Calu3 (cell line): Measurements from ENCODE around the gene ATPAF2. TPM values are rescaled to one million over a fixed set of nuclear protein-coding genes. Genes with fewer than 3 reads are reported as not detected.
A peak's percentile ranks its signal among the peaks of the same experiment; 100 is the strongest.

Experiments used
- Bru-seq: library from RNA; stranded (reverse); fragments of 400-500 nt; gene quantifications from one replicate; lab custom pipeline; 2021; lab: Mats Ljungman, UMichigan
- BruChase-seq, 2 experiments: library from RNA; stranded (reverse); fragments of 400-500 nt; gene quantifications; one replicate each; lab custom pipeline; 2021; lab: Mats Ljungman, UMichigan
- BruUV-seq: library from RNA; stranded (reverse); fragments of 400-500 nt; replicated peaks from 2 replicates; lab custom pipeline; 2021; lab: Mats Ljungman, UMichigan
- CTCF ChIA-PET: fragments of 300-600 bp; sonication (Branson Sonifier 250); formaldehyde crosslinking; loops from one replicate; lab custom pipeline; 2022; ENCODE audit warnings: antibody characterized with exemption; lab: Charles Lee
- DNase-seq: peaks from one replicate; pipeline ENCODE4 v3.0.0; 2022
- H3K27ac Mint-ChIP-seq: one replicate; pipeline ENCODE4 v1.8.0; 2022; ENCODE audit warnings: mixed read lengths; ENCODE audit not compliant: unreplicated experiment
- H3K27me3 Mint-ChIP-seq: one replicate; pipeline ENCODE4 v1.8.0; 2022; ENCODE audit warnings: mixed read lengths; ENCODE audit not compliant: unreplicated experiment
- H3K36me3 Mint-ChIP-seq: one replicate; pipeline ENCODE4 v1.8.0; 2022; ENCODE audit warnings: mild to moderate bottlenecking, moderate library complexity, mixed read lengths; ENCODE audit not compliant: insufficient read depth, unreplicated experiment
- H3K4me1 Mint-ChIP-seq: one replicate; pipeline ENCODE4 v1.8.0; 2022; ENCODE audit warnings: mild to moderate bottlenecking, low read depth, mixed read lengths; ENCODE audit not compliant: unreplicated experiment
- H3K4me3 Mint-ChIP-seq: one replicate; pipeline ENCODE4 v1.8.0; 2022; ENCODE audit warnings: mild to moderate bottlenecking, low read depth, moderate library complexity, mixed read lengths; ENCODE audit not compliant: unreplicated experiment
- H3K9me3 Mint-ChIP-seq: one replicate; pipeline ENCODE4 v1.8.0; 2022; ENCODE audit warnings: low read depth, mixed read lengths; ENCODE audit not compliant: unreplicated experiment
- intact Hi-C: fragments of 100-400 bp; cut with micrococcal nuclease; formaldehyde crosslinking; loops from one replicate; pipeline ENCODE4 v1.10.0; 2022; ENCODE audit not compliant: unreplicated experiment
- long read RNA-seq: library from polyadenylated mRNA; stranded (forward); transcript quantifications from one replicate; pipeline ENCODE4 v2.0.0, GENCODE V29; 2022
- total RNA-seq: library from RNA; stranded (reverse); gene quantifications from 2 replicates; pipeline ENCODE4 v1.2.3, GENCODE V29; 2022
- TF ChIP-seq, protein P1 (sequence below): fragments of 200-600 bp; IDR thresholded peaks from one replicate; pipeline ENCODE4 v1.8.0; 2022; ENCODE audit warnings: antibody characterized with exemption; ENCODE audit not compliant: unreplicated experiment

ATPAF2 gene
- total RNA-seq = 17.7 and 19.6 TPM in 2 replicates
- percentile 57 among the genes with signal in this experiment for Bru-seq, nascent RNA
- BruChase-seq, experiment 1, labeled RNA remaining after a 6-hour chase = percentile 58 among the genes with signal in this experiment
- BruChase-seq, experiment 2, labeled RNA remaining after a 2-hour chase = percentile 66 among the genes with signal in this experiment
- long read RNA-seq, transcript ATPAF2-206 (8 exons, 1,564 nt) = major isoform, 20 of 30 reads
- long read RNA-seq, partial matches to known transcripts = 1 of 30 reads
- long read RNA-seq, other reads (novel, unspliced or antisense) = 7 of 30 reads

DNA sequence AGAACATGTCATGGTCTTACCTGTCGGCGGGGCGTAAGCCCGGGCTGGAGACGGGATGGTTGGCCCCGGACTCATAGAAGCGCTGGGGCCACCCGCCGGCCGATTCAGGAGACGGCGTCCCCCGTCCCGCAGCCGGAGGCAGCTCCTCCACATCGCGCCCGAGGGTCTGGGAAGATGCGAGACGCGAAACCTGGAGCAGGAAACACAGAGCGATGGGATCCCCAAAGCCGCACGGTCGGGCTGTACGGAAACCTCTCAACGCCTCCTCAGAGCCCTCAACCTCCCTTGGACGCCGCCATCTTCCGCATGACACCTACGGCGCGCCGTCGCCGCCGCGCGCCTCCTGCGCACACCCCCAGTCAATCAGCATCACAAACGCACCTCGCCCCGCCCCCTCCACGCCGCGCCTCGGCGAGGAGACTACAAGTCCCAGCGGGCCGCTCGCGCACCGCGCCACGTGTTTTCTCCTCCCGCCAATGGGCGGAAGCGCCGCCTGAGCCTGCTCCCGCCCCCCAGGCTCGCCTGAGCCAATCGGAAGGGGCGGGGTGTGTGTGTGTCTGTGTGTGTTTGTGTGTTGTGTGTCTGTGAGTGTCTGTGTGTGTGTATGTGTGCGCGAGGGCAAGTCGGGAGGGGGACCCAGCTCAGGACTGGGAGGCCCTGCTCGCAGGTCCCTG is at the start of gene ATPAF2, which contains the start of gene GID4:
ATPAF2 (minus strand) TSS at position 308 of the 674 bp plus-strand sequence; CDS start at position 153, 155 bp downstream.
GID4 (plus strand) TSS at position 548 of the 674 bp plus-strand sequence; CDS start at position 605, 57 bp downstream.
- Mint-ChIP-seq H3K27ac (peak within 1 kb of the TSS; percentile 88), H3K9me3 (no peaks in the 10 kb centered on the region)
- CTCF ChIA-PET = no interaction called here

DNA sequence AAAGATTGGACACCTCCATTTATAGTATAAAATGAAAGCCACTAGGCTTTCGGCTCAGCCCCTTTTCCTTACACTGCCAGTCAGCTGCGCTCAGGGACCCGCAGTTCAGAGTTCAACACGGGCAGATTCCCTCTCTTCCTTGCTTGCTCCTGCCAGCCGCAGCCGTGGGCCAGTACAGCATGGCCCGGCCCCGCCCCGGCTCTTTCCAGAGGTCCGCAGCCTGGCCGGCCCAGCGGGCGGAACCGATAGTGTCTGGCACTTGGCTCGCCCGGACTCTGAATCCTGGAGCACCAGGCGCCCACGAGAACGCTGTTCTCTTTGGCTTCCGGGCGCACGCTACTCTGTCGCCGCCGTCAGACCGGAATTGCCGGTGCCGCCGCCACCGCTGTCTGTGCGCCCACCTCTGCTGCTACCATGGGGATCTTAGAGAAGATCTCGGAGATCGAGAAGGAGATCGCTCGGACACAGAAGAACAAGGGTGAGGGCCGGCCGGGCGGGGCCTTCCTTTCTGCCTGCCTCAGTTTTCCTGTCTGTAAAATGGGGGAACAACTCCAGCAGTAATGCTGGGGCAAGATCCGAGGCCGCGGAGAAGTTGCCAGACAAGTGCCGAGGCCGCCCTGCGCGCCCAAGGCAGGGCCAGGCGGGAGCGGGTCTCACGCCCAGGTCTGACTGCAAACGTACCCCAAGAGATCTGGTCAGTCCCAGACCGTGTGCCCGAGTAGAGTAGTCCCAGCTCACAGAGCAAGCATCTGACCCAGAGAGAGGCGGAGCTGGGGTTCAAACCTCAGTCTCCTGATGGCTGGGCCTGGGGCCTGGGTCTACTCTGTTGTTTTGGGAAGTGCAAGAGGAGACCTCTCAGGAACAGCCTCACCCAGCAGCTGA is 48.9 kb upstream of the ATPAF2 start, which contains the start of gene DRG2:
DRG2 (plus strand) TSS at position 339 of the 882 bp plus-strand sequence; CDS start at position 415, 76 bp downstream.
- CTCF ChIA-PET = no interaction called here
- DNase-seq = peak; percentile 89
- Mint-ChIP-seq H3K27ac (peak within 1 kb of the TSS; percentile 89), H3K4me3 (peak within 1 kb of the TSS; percentile 95), H3K4me1 (peaks cover 9% of the 10 kb centered on the region), H3K36me3 (peaks cover 23% of the 10 kb centered on the region), H3K27me3 (no peaks in the 10 kb centered on the region), H3K9me3 (no peaks in the 10 kb centered on the region)
- intact Hi-C loops = no loop called here
- BruUV-seq = no TSS peak
- TF ChIP-seq, protein P1, sequence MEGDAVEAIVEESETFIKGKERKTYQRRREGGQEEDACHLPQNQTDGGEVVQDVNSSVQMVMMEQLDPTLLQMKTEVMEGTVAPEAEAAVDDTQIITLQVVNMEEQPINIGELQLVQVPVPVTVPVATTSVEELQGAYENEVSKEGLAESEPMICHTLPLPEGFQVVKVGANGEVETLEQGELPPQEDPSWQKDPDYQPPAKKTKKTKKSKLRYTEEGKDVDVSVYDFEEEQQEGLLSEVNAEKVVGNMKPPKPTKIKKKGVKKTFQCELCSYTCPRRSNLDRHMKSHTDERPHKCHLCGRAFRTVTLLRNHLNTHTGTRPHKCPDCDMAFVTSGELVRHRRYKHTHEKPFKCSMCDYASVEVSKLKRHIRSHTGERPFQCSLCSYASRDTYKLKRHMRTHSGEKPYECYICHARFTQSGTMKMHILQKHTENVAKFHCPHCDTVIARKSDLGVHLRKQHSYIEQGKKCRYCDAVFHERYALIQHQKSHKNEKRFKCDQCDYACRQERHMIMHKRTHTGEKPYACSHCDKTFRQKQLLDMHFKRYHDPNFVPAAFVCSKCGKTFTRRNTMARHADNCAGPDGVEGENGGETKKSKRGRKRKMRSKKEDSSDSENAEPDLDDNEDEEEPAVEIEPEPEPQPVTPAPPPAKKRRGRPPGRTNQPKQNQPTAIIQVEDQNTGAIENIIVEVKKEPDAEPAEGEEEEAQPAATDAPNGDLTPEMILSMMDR = no peak

More for the DNA sequence above, at the start of gene ATPAF2, which contains the start of gene GID4:
- Mint-ChIP-seq H3K4me1 (peaks cover 31% of the 10 kb centered on the region), H3K36me3 (peaks cover 31% of the 10 kb centered on the region), H3K4me3 (peak within 1 kb of the TSS; percentile 95), H3K27me3 (no peaks in the 10 kb centered on the region)
- intact Hi-C loops = loop anchor here (10.0 kb wide), 1 partner anchor 114 kb away; no protein-coding TSS in a partner anchor
- BruUV-seq = no TSS peak
- TF ChIP-seq, protein P1 = no peak
- DNase-seq = peak; percentile 97

DNA sequence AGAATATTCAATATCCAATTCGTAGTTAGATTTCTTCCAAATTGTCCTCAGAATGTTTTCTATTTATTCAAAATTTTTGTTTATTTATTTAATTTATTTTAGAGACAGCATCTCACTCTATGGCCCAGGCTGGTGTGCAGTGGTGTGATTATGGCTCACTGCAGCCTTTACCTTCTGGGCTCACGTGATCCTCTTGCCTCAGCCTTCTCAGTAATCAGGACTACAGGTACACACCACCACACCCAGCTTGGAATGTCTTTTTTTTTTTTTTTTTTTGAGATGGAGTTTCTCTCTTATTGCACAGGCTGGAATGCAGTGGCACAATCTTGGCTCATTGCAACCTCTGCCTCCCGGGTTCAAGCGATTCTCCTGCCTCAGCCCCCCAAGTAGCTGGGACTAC is 45.3 kb upstream of the ATPAF2 start:
- Mint-ChIP-seq H3K27me3 (no peaks in the 10 kb centered on the region), H3K4me3 (no peak overlapping the region), H3K36me3 (peaks cover 17% of the 10 kb centered on the region), H3K27ac (no peak overlapping the region), H3K4me1 (peaks cover 9% of the 10 kb centered on the region), H3K9me3 (no peaks in the 10 kb centered on the region)
- intact Hi-C loops = no loop called here
- TF ChIP-seq, protein P1 = no peak
- CTCF ChIA-PET = no interaction called here
- DNase-seq = no peak
- no TSS peak for BruUV-seq

DNA sequence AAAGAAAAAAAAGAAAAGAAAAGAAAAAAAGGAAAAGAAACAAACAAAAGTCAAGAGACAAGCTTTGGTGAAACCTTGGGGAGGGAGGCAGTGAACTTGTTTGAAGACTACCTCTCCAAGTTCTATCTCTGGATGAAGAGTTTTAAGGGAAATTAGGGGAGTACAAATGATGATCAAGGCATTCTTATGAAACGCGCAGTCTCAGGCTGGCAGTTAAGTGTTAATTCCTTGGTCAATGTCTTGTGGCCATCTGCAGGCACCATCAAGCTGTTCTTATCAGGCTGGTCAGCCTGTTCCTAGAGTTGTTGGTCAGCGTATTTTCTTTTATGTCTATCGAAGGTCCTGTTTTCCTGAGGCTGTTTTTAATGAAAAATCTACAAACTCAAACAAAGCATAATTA is 40.6 kb upstream of the ATPAF2 start:
- peaks cover 4% of the 10 kb centered on the region for H3K36me3 Mint-ChIP-seq
- BruUV-seq = no TSS peak
- H3K4me1 Mint-ChIP-seq = no peaks in the 10 kb centered on the region
- CTCF ChIA-PET = no interaction called here
- no peak overlapping the region for H3K27ac Mint-ChIP-seq
- TF ChIP-seq, protein P1 = no peak
- no peak for DNase-seq
- no peak overlapping the region for H3K4me3 Mint-ChIP-seq
- intact Hi-C loops = no loop called here
- H3K9me3 Mint-ChIP-seq = no peaks in the 10 kb centered on the region
- H3K27me3 Mint-ChIP-seq = peaks cover 14% of the 10 kb centered on the region
